GM18499 (cell line): ENCODE measurements around the gene MBNL1.

Source experiments
- ATAC-seq: cut with Tn5 transposase; IDR thresholded peaks from one replicate; pipeline ENCODE4 v1.9.1; 2021; ENCODE audit warnings: moderate number of reproducible peaks; ENCODE audit not compliant: insufficient read depth, unreplicated experiment

MBNL1 gene

DNA sequence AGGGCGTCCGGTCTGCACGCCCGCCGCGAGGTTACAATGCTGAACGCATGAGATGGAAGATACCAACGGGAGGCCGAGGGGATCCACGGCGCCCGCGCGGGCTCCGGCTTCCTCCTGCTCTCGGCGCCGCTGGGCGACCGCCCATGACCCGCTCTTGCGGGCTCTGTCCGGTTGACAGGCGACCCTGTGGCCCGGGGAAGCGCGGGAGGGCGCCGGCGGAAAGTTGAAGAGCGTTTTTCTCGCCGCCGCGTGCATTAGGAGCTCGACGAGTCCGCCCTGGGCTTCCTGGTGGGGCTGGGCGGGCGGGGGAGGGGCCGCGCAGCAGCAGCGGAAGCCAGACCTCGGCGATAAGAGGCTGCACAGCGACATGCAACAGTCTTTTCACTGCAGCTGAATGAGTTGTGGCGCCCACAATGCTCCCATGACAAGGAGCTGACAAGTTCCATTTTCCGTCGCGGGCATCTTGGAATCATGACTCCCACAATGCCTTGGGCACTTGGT is at the start of gene MBNL1:
Gene MBNL1, plus strand, starts transcription at position 375 of the 501 bp plus-strand sequence. CDS start 31,265 bp downstream, outside the sequence.
- ATAC-seq, result peak; percentile 37

DNA sequence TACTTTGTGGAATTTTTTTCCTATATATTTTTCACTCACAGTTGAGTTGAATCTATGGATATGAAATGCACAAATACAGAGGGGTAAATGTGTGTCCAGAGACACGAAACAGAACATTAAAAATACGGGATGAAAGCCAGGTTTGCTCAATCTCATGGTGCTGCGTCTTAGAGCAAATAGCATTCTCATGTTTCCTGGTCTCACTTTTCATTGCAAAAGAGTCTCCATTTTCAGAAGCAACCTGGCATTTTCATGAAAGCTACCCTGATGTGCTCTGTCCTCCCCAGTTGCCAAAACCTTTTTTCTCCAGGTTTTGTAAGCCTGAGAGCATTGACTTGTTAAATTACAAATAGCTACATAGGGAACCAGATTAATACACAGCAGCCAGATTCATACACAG is 49.5 kb upstream of the MBNL1 start:
- ATAC-seq, result no peak

DNA sequence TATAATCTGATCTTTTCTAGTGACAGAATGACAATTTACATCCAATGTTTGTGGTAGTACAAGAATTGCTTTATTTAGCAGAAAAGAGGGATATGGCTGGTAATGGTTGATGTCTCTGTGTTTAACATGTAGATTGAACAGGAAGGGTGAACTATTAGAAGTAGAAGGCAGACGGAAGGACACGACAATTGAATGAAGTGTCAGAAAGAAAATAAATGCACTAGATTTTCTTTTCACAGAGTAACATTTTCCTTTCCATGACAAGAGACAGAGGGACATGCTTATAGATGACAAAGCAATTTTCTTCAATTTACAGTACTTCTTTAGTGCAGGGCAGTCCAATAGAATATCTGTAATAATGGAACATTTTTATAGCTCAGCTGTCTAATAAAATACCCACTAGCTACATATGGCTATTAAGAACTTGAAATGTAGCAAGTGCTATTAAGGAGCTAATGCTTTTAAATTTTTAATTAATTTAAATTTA is 48.9 kb upstream of the MBNL1 start:
- ATAC-seq, result no peak

- ATAC-seq, result no peak
Measured at GRCh38 chr3:152222327-152222726, 46.4 kb upstream of the MBNL1 start.

DNA sequence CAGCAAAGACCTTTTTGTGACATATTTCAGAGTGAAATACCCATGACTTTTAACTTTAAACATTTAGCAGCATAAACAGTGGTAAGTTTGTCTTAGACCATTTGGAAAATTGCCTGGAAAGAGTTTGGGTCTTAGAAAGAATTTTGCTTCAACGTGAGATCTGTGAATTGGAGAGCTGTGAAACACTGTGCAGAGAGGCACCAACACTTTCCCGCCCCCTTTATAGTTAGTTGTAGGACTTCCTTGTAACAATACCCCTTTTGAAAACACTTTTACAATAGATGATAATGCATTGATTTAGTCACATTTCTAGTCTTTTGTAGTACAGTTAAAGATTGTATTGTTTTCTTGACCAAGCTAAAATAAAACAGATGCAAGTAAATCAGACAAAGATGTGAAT is 43.5 kb upstream of the MBNL1 start:
- ATAC-seq, result no peak

- no peak for ATAC-seq
Measured at GRCh38 chr3:152226176-152226575, 42.6 kb upstream of the MBNL1 start.

DNA sequence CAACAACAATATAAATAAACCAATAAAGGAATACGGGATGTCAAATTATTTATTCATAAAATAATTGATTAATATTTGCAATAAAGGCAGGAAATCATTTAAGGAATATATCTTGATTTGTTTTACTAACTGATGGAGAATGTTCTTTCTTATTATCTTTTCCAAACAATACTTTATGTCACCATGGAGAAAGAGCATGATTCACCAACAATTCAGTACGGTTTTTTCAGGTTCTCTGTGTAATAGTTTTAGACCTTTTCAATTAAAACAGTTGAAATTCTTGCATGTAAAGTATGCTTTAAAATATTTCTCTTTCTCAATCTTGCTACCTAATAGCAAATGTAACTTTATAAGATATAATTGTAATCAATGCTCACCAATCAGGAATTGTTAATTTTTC is 41.7 kb upstream of the MBNL1 start:
- ATAC-seq, result no peak

DNA sequence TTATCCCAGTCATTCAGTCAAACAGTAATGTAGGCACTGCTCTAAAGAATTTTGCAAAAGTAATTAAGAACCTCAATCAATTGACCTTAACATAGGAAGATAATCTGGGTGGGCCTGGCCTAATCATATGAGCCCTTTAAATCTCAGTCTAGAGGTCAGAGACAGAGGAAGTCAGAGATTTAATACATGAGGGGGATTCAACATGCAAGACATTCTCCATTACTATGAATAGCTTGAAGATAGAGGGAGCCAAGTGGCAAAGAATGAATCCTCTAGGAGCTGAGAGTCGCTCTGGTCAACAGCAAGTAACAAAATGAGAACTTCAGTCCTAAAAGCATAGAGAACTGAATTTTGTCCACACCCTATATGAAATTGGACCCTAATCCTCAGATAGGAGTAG is 39.0 kb upstream of the MBNL1 start:
- no peak for ATAC-seq

DNA sequence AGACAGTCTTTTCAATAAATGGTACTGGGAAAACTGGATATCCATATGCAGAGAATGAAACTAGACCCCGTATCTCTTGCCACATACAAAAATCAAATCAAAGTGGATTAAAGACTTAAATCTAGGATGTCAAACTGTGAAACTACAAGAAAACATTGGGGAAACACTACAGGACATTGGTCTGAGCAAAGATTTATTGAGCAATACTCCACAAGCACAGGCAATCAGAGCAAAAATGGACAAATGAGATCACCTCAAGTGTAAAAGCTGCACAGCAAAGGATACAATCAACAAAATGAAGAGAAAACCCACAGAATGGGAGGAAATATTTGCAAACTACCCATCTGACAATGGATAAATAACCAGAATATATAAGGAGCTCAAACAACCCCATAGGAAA is 38.4 kb upstream of the MBNL1 start:
- no peak for ATAC-seq

GRCh38 chr3:152232001-152232400 is 36.7 kb upstream of the MBNL1 start:
- ATAC-seq, result no peak

GRCh38 chr3:152232679-152233078 is 36.0 kb upstream of the MBNL1 start:
- no peak for ATAC-seq

- ATAC-seq, result no peak
Measured at GRCh38 chr3:152234657-152235375, 33.9 kb upstream of the MBNL1 start.

GRCh38 chr3:152235709-152236298 is 32.9 kb upstream of the MBNL1 start:
- ATAC-seq, result no peak

DNA sequence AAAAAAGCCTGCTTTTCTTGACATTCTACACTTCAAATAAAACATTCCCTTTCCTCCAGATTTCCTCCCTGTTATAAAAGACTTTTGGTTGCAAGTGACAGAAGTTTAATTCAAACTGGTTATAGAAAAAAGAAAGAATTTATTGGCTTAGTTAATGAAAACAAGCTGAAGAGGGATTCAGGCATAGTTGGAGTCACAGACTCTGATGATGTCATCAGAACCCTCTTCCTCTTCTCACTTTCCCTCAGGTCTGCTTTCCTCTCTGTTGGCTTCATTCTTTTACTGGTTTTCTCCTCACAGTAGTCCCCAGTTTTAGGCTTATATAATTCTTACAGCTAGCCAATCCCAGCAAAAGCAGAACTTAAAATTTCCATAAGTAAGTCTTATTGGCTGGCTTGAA is 32.0 kb upstream of the MBNL1 start:
- no peak for ATAC-seq

- peak; percentile 42 for ATAC-seq
Measured at GRCh38 chr3:152241142-152242017, 27.3 kb upstream of the MBNL1 start.

- ATAC-seq, result peak; percentile 67
Measured at GRCh38 chr3:152243301-152243711, 25.4 kb upstream of the MBNL1 start.

DNA sequence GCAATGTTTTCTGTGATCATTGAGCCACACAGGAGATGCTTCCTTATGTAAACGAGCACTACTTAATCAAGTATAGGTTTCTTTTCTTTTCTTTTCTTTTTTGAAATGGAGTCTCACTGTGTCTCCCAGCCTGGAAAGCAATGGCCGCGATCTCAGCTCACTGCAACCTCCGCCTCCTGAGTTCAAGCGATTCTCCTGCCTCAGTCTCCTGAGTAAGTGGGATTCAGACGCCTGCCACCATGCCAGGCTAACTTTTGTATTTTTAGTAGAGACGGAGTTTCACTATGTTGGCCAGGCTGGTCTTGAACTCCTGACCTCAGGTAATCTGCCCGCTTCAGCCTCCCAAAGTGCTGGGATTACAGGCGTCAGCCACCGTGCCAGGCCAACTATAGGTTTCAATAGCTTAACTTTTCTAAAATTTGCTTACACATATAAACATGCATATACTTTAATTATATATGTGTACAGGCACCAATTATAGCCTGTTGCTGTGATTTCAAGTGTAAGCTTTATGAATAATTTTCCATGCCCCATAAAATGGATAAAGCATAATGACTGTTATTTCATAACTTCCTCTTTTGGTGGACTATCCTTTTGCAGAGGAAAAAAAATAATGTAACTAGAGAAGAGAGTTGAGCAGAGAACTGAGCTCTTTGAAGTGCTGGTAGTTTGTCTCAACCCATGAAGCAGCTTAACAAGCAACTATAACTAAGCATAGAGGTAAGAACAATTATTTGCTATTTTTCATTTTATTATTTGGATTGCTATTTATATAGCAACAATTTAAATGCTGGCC is 24.8 kb upstream of the MBNL1 start:
- peak; percentile 21 for ATAC-seq

GRCh38 chr3:152244517-152244888 is 24.2 kb upstream of the MBNL1 start:
- ATAC-seq, result no peak

GRCh38 chr3:152245498-152246170 is 23.1 kb upstream of the MBNL1 start:
- no peak for ATAC-seq

DNA sequence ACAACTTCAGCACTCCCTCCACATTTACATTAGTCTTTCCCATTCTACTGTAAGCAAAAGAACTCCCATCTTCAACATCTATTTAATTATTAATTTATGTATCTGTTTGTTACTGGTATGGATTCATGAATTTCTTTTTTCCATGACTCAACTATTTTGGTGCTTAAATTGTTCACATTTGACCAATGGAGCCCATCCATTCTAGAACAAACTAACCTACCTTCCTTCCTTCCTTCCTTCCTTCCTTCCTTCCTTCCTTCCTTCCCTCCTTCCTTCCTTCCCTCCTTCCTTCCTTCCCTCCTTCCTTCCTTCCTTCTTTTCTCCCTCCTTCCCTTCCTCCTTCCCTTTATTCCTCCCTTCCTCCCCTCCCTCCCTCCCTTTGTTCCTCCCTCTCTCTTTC is 16.8 kb upstream of the MBNL1 start:
- ATAC-seq, result no peak
